ENCODE results near the gene ADARB1.
"Not testable (repeated sequence)": the region's sequence is repeated elsewhere in the genome, so short reads cannot be mapped to it uniquely, and the experiment has no call there.

Gene ADARB1, protein sequence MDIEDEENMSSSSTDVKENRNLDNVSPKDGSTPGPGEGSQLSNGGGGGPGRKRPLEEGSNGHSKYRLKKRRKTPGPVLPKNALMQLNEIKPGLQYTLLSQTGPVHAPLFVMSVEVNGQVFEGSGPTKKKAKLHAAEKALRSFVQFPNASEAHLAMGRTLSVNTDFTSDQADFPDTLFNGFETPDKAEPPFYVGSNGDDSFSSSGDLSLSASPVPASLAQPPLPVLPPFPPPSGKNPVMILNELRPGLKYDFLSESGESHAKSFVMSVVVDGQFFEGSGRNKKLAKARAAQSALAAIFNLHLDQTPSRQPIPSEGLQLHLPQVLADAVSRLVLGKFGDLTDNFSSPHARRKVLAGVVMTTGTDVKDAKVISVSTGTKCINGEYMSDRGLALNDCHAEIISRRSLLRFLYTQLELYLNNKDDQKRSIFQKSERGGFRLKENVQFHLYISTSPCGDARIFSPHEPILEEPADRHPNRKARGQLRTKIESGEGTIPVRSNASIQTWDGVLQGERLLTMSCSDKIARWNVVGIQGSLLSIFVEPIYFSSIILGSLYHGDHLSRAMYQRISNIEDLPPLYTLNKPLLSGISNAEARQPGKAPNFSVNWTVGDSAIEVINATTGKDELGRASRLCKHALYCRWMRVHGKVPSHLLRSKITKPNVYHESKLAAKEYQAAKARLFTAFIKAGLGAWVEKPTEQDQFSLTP

DNA sequence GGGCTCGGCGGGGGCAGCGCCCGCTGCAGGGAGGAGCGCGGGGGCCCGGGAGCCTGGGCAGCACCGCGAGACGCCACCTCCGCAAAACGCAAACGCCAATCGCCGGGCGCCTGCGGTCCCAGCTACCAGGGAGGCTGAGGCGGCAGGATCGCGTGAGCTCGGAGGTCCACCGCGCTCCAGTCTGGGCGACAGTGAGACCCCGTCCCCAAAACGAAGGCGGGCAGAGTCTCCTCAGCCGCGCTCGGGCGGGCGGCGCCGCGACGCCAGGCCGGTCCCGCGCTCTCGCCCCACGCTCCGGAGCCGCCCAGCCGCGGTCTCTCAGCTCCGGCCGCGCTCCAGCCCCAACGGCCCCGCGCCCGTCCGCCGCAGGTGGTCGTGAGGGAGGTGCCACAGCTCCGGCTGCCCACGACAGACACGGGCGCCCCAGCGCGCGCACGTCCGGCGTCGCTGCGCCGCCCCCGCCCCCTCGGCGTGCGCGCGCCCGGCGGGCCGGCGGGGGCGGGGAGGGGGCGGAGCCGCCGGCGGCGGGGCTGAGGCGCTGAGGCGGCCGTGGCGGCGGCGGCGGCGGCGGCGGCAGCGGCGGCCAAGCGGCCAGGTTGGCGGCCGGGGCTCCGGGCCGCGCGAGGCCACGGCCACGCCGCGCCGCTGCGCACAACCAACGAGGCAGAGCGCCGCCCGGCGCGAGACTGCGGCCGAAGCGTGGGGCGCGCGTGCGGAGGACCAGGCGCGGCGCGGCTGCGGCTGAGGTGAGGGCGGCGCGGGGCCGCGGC is at the start of gene ADARB1:
Gene ADARB1, plus strand, starts transcription at position 533 of the 770 bp plus-strand sequence. CDS start 97,077 bp downstream, outside the sequence.
- DNase-seq (ENCODE audit: low spot score): peak; percentile 77

DNA sequence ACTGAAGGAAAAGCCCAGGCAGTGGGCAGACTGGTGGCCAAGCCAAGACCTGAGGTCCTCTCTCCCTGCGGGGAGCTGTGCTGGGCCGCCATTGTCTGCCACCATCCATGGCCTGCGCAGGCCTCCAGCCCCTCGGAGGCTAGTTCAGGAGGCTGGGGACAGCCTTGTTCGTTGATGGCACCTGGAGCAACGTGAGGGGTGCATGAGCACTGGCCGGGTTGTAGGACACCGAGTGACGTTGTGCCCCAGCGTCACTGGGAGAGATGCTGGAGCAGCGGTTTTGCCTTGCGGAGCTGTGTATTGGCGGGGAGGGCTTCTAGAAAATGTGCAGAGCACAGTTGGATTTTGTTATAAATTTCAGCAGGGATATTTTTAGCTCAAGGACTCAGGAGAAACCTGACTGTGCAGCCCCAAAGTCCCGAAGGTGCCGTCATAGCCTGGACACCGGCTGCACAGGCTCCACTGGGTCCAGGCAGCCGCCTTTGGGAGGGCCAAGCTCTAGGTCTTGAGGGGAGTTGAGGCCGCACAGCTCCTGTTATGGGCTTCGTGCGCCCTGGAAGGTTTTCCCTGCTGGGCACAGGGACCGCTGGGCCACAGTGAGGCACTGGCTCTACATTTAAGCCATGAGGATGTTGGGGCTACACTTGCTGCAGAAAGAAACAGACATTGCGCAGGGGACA is 48.2 kb upstream of the ADARB1 start:
- DNase-seq (ENCODE audit: low spot score): no peak

DNA sequence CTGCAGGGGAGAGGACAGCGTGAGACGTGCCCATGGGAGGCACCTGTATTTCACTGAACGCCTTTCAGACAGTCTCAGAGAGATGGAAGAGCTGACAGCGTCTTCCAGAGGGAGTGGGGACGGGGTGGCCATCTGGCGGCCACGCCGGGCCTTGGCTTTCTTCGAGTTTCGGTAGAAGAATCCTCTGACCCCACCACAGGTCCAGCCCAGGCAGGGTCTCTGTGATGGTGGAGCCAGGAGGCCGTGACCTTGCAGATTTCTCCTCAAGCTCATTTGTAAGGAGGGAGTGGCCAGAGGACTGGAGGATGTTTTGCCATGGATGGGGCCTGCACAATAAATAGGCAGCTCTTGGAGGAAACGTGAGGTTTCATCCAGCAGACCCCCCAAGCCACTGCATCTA is 47.6 kb upstream of the ADARB1 start:
- DNase-seq (ENCODE audit: low spot score): no peak

DNA sequence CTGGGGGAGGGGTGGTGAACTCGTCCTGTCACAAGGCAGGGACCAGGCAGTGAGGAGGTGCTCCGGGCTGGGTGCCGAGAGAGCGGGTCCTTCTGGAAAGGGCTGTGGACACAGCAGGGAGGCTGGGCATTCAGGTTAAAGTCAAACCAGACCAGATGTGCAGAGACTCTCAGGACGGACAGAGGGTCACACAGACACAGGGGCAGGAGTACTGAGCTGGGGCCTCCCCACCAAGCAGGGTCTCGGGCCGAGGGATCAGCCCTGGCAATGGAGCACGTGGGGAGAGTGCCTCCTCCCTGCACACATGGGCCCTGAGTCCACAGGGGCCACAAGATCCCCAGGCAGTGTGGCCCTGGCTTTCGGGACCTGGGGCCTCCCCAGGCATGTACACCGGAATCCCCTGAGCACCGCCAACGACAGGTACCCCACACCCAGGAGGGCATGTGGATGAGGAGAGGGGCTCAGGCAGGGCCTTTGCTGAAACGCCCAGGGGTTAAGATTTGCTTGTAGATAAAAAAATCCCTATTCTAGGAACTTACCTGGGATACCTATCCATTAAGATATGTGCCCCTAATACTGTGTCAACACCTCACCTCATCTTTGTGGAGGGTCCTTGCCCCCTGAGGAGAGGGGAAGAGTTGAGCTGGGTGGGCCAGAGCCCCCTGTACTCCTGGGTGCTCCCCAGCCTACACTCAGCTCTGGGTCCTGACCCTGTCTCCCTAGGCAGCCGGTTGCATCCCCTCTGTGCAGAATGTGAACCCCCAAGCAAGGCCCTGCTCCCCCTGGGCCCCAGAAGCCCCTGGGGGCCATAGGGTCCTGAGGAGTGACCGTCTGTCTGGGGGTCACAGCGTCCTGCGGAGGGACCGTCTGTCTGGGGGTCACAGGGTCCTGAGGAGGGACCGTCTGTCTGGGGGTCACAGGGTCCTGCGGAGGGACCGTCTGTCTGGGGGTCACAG is 46.9 kb upstream of the ADARB1 start:
- no peak for DNase-seq (ENCODE audit: low spot score)

DNA sequence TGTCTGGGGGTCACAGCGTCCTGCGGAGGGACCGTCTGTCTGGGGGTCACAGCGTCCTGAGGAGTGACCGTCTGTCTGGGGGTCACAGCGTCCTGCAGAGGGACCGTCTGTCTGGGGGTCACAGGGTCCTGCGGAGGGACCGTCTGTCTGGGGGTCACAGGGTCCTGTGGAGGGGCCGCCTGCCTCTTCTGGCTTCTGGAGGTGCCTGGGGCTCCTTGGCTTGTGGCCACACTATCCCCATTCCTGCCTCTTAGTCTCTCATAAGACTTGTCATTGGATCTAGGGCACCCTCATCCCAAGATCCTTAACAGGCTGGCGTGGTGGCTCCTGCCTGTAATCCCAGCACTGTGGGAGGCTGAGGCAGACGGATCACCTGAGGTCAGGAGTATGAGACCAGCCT is 45.7 kb upstream of the ADARB1 start:
- DNase-seq (ENCODE audit: low spot score): not testable (repeated sequence)

DNA sequence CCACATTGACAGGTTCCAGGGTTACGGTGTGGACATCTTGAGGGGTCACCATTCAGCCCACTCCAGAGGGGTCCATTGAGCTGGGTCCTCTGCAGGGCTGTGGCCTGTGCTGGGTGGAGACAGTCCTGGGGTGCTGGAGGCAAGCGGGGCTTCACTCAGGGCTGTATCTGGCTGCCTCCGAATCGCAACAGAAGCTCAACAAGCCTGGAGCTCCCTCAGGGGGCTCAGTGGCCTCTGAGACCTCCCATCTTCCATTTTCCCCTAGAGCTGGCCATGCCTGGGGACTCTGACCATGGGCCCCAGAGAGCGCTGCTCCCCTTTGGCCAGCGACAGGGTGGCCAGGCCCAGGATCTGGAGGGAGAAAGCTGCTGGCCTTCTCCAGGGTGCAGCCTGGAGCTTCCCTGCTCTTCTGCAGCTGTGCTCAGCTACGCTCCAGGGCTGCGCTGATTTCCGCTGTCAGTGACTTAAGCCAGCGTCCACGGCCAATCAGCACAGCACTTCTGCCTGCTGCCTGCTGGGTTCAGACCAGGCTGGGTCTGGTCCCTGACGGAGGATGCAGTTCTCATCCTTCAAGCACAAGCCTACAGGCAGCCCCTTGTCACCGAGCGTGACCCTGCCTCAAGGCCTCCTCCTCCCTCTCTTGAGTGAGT is 45.0 kb upstream of the ADARB1 start:
- DNase-seq (ENCODE audit: low spot score): no peak

DNA sequence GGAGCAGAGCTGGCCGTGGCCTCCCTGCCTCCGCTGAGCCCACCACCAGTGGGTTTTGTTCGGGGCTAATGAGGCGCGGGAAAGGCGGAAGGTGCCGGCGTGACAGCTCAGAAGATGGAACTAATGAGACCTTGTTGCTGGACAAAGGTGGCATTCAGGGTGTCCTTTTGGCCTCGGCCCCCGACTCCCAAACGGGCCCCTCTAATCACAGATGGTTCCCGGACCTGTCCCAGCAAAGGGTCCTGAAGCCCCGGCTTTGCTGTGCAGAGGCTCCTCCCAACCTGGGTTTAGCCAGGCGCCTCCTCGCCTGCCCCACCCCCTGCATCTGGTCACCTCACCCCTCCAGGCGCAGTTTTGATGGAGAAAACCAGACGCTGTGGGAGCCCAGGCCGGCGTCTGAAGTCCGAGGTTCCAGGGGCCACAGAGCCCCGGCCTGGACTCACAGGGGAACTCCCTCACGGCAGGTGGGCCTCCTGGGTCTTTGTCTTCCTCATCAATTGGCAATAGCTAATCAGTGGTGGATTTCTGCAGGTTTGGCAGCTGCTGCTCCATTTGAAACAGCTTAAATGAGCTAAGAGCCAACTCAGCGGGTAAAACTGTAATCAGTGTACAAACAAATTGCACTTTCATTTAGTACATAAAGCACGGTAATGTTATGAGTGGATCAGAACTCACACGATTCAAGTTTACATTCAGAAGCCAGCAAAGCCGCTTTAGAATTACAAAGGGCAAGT is 44.3 kb upstream of the ADARB1 start:
- DNase-seq (ENCODE audit: low spot score): no peak

DNA sequence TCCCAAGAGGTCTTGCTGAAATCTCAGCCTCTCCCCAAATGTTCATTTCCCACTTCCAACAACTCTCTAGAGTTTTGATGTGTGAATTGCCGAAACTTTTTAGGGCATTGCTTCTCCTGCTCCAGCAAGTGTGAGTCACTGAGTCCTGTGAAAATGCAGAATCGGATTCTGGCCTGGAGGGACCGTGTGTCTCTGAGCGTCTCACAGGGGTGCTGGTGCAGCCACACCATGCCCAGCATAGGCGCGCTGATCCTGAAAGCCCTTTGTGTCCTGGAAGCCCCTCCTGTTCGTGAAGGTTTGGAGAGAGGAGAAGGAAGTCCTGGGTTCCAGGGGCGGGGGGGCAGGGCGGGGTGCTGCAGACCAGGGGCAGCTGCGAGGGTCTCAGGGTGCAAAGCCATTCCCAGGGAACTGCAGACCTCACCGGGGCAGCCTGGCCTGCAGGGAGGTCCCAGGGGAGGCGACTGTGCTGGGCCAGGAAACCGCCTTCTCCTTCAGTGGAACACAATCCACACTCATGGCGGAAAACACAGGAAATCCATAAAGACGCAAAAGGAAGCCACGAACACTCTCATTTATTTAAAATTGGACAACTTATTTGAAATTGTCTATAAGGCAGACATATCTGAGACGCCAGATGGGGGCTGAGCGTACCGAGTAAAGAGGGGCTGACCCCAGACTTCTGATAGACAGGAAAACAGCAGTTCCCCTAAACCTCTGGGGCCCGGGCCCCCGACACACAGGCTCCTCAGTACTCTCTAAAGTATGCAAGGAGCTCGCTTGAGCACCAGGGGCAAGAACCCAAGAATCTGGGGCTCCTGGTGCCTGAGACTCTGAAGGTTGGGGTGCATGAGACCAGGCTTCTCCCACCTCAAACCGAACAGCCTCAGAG is 43.5 kb upstream of the ADARB1 start:
- DNase-seq (ENCODE audit: low spot score): no peak

DNA sequence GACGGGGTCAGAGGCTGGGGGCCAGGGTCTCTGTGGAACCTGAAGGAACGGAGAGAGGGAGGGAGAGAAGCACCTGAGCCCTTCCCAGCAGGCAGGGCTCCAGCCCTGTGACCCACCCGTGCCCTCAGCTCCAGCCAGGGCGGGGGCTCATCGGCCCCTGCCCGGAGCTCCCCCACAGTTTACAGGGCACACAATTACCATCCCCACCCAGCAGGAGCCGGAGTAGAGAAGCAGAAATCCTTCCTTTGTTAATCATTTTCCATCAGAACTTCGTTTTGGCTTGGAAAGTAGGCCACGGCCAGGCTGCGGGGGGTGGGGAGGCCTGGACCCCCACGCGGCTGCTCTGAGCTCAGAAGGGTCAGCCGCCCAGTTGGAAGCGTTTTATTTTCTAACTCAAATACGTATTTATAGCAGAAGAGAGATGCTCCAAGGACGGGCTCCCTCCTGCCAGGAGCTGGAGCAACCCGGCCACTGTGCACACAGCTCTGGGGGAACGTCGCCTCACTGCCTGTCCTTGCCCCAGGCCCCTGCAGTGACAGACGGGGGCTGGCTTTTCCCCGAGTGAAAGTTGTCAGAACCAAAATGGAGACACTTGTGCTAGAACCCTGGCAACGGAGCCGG is 42.7 kb upstream of the ADARB1 start:
- no peak for DNase-seq (ENCODE audit: low spot score)

DNA sequence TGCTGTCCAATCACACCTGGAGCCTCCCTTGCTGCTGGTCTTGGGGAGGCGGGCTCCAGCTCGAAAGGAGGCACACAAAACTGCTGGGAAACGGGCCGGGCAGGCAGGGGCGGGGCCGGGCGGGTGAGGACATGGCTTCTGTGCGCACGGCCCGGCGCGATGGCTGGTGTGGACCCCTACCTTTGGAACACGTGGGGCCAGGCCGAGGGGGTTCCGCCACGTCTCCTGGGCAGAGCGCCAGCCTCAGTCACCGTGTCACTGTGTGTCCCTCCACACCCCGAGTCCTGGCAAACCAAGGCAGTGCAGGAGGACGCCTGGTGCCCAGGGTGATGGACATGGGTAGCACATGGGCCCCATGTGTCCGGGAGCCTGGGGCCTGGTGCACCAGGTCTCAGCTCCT is 42.0 kb upstream of the ADARB1 start:
- DNase-seq (ENCODE audit: low spot score): no peak

DNA sequence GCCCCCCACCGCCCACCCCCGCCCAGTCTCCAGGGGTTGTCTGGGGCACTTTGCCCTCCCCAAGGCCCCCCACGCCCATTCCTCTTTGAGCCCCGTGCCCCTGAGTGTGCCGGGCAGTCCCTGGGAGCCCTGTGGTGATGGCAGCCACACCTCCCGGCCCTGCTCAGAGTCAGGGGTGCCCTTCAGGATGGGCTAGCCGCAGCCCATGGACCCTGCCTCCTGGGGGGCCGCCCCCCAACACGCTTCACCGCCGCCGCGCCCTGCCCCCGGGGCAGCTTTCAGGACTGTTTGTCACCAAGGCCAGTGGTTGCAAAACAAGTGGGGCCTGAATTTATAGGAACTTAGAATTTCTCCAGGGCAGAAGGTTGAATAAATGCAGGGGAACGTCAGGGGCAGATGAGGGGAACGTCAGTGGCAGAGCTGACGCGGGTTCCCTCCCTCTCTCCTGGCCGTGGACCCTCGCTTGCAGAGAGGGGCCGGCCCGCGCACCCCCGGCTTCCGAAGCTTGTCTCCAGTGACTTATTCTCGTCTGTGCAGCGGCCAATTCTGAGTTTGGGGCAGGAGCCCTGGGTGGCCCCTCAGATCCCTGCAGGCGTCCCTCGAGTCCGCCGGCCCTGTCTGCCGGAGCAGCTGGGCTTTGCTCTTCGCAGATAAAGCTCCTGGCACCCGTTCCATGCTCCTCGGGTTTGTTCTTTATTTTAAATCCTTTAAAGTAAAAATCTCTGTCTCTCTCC is 41.2 kb upstream of the ADARB1 start:
- no peak for DNase-seq (ENCODE audit: low spot score)

DNA sequence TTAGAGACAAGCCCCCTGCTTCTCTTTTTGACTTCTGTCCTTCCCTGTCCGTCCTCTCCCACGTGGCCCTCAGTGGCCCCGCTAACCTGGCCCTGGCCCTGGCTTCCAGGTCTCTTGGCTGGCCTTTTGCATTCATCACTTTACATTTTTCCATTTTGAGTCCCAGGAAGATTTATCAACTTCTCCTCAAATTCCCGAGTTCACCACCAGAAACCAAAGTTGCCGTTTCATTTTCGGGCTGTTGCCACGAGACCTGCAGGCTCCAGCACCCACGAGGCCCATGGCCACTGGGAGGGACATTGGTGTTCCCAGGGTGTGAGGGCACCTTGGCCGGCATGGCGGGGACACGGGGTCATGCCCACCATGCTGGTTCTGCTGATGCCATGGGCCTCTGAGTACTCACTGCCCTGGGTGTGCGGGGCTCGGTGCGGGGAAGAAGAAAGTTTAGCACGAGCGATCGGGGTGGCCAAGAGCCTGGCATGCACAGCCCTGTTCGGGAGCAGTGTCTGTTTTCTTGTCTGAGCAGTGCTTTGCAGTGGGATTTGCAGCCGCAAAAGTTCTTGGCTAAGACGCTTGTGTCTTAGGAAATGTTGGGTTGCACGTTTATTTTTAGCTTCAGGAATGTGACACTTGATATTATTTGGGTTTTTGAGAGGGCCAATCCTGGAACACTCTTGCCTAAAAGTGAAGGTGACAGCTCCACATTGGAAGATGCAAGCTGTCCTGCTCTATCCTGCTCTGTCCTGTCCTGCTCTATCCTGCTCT is 40.4 kb upstream of the ADARB1 start:
- DNase-seq (ENCODE audit: low spot score): no peak

DNA sequence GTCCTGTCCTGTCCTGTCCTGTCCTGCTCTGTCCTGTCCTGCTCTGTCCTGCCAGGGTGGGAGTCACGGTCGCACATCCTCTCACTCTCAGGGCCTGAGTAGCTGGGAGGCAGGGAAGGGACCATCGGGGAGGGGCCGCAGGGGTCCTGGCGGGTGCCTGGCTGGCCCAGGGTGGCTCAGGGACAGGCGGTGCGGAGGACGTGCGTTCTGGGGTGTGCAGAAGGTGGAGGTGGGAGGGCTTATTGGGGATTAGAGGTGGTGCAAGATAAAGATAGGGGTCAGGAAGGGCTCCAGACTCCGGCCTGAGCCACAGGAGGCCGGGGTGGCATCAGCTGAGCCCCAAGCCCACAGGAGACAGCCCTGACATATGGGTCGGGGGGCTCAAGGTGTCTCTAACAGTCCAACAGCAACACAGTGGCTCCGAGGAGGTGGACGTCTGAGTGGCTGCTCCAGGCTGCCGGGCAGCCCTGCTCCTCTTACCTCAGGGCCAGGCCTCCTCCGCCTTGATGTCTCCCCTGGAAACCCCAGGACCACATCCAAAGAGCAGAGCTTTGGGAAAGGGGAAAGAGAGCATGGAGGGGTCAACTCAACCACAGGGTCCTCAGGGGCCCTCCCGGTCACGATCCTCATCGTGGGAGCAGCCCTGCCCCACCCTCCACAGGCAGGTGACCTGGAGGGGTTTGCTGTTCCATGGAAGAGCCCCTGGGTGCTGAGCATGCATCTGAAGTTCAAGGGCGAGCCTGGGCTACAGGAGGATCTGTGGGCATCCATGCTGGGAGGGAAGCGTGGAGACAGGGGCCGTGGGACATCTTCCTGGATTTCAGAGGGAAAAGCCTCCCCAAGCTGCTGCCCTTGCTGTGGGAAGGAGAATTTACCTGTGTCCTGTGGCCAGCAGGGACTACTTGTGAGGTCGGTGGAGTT is 39.6 kb upstream of the ADARB1 start:
- DNase-seq (ENCODE audit: low spot score): no peak

DNA sequence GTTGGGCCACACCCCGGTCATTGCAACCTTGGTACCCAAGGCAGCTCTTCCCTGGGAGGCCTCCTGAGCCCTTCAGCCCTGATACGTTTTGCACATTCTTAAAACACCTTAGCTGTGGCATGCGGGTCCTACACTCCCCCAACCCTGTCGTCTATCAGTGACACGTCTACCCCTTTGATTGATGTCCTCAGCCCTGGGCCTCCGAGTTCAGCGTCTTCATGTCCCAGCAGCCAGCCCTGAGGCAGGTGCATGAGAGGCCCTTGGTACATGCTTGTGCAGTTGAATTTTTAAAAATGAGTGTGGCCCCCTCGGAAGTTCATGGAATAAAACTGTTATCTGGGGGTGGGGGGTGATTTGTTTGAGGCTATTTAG is 38.9 kb upstream of the ADARB1 start:
- no peak for DNase-seq (ENCODE audit: low spot score)

DNA sequence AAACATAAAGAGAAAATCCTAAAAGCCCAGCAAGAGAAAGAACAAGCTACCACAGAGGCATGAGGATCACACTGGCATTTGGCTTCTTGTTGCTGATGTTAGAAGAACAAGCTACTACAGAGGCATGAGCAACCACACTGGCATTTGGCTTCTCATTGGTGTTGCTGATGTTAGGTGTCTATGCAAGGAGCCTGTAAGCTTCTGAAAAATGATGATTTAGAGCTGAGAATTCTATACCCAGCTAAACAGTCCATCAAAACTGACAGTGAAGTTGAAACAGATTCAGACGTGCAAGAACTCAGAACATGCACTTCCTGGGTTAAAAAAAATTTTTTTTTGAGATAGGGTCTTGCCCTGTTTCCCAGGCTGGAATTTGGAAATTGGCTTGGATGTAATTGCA is 37.8 kb upstream of the ADARB1 start:
- no peak for DNase-seq (ENCODE audit: low spot score)

DNA sequence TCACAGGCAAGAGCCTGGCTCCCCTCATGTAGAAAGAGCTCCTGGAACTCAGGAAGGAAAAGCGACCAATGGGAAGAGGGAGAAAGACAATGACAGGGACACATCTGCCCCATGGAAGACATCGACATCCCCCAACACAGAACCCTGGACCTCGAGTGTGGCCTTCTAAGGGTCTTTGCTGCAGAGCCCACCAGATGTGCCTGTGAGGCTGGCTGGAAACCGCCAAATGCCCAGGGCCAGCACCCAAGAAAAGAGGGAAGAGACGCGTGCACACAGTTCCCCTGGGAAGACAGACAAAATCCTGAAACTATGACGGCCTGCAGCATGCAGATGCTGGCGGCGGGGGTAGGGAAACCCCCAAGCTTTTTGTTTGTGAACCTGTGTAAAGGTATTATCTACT is 36.4 kb upstream of the ADARB1 start:
- no peak for DNase-seq (ENCODE audit: low spot score)
